Activated CD4-positive, CD25-positive, alpha-beta regulatory T cell treated with anti-CD3 and anti-CD28 coated beads, Interleukin-2, amount 50 U/mL, for 16 hours (primary cell): ENCODE results near the gene HSF2BP.
"Not testable (repeated sequence)": the region's sequence is repeated elsewhere in the genome, so short reads cannot be mapped to it uniquely, and the experiment has no call there.

ENCODE experiments used
- DNase-seq: peaks from one replicate; pipeline ENCODE4 v3.0.0-alpha.2; 2020; ENCODE audit warnings: low read depth, low spot score

The HSF2BP gene

GRCh38 chr21:43619344-43619743, 39.9 kb downstream of the HSF2BP start:
- no peak for DNase-seq

DNA sequence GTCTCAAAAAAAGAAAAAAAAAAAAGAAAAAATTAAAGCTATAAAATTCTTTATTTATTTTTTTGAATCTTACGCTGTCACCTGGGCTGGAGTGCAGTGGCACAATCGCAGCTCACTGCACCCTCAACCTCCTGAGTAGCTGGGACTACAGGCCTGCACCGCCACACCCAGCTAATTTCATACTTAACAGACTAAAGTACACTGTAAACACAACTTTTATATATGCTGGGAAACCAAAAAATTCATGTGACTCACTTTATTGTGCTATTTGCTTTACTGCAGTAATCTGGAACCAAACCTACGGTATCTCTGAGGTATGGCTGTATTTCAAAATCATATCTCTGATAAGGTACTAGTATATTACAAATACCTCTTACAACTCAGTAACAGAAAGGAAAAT, 40.3 kb downstream of the HSF2BP start:
- no peak for DNase-seq

- DNase-seq = not testable (repeated sequence)
These were observed 42.4 kb downstream of the HSF2BP start for GRCh38 chr21:43616861-43617260.

DNA sequence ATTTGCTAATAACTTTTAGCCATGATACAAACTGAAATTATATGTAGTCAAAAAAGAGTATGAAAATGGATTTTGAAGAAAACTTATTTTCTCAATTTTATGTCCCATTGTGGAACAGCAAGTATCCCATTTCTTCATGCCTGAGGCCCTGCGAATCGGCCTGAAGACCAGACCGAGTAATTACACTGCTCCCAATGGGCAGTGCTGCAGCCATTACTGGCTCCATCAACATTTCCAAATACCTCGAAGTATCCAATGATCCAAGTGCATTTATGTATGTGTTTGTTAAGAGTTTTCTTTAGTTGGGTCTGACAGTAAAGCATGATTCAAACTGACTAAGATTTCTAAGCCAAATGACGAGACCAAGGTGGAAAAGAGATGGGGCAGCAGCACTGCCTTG, 44.4 kb downstream of the HSF2BP start:
- no peak for DNase-seq

GRCh38 chr21:43613755-43614638, 45.3 kb downstream of the HSF2BP start:
- no peak for DNase-seq

DNA sequence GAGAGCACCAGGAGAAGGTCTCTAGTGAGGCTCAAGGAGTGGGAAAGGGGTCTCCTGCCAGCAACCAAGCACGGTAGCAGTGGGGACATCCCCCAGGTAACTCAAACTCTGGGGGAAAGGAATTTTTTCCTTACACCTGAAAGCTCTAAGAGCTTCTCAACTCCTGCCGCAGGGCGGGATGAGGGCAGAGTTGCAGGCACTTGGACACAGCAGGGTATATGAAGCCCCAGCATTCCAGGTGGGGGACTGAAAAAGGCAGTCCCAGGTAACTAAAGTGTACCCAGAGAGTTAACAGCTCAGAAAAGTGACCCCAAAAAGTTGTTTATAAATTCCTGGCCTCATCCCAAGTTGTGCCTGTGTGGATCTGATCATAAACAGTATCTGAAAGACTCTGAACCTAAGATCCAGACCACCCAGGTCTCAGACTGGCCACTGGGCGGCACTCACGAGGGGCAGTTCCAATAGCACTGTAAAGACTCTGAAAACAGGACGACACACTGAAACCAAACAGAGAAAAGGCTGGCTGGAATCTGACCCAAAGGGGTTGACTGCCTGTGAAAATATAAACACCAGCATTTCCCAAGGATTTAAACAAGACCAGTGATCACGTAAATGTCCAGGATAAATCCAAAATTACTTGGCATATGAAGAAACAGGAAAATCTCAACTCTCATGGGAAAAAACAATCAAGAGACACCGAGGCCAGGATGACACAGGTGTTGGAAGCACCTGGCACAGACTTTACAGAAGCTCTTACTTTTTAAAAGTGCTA, 47.5 kb downstream of the HSF2BP start:
- DNase-seq = no peak

DNA sequence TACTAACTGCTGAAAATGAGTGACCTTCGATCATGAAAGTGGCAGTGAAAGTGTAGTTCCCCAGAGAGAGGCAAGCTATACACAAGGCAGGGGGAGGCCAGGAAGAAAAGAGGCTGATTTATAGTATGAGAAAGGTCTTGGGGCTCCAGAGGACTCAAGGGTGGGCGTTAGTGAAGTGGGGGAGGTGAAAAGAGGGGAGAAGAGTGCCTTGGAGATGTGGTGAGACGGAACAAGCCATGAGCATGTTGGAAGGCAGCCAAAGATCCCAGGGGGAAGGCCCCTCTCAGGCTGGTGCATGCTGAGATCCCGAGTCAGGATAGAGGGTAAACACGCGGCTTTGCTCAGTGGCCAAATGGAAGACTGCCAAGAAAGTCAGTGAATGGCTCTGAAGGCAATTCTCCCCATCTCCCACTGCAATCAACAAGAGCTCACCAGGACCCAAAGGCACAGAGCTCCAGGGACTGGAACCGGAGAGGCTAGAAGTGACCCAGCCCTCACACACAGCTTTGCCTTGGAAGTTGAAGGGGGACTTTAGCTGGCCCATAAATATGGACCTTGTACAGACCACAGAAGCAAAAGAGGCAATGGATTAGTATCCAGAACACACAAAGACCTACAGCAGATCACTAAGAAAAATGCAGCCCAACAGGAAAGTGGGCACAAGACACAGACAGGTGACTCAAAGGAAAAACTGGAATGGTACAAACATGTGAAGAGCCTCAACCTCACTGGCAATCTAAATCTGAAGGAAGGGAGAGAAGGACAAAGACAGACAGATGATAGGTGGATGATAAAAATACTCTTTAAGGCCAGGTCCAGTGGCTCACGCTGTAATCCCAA, 49.6 kb downstream of the HSF2BP start:
- no peak for DNase-seq

- DNase-seq = no peak
These were observed 50.6 kb downstream of the HSF2BP start for GRCh38 chr21:43608664-43609063.

- DNase-seq = no peak
These were observed 51.1 kb downstream of the HSF2BP start for GRCh38 chr21:43608225-43608624.

GRCh38 chr21:43605320-43606215, 53.7 kb downstream of the HSF2BP start:
- no peak for DNase-seq

DNA sequence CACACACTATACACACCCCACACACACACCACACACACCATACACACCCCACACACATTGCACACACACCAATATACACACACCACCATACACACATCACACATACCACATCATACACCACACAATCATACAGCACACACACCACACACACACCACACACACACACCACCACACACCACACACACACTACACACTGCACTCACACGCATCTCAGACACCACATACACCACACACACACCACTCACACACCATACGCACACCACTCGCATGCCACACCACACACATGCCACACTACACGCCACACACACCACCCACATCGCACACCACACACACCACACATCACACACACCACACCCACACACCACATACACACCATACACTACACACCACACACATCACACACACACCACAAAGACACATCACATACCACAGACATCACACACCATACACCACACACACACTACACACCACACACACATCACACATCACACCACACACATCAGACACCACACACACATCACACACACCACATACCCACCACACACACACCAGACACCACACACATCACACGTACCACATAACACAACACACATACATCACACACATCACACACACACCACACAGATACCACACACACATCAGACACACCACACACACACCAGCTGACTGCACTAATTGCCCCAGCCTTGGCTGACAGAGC, 54.6 kb downstream of the HSF2BP start:
- no peak for DNase-seq

GRCh38 chr21:43603641-43604504, 55.4 kb downstream of the HSF2BP start:
- no peak for DNase-seq

GRCh38 chr21:43603233-43603626, 56.1 kb downstream of the HSF2BP start:
- no peak for DNase-seq

GRCh38 chr21:43602266-43603232, 56.7 kb downstream of the HSF2BP start:
- DNase-seq = no peak

DNA sequence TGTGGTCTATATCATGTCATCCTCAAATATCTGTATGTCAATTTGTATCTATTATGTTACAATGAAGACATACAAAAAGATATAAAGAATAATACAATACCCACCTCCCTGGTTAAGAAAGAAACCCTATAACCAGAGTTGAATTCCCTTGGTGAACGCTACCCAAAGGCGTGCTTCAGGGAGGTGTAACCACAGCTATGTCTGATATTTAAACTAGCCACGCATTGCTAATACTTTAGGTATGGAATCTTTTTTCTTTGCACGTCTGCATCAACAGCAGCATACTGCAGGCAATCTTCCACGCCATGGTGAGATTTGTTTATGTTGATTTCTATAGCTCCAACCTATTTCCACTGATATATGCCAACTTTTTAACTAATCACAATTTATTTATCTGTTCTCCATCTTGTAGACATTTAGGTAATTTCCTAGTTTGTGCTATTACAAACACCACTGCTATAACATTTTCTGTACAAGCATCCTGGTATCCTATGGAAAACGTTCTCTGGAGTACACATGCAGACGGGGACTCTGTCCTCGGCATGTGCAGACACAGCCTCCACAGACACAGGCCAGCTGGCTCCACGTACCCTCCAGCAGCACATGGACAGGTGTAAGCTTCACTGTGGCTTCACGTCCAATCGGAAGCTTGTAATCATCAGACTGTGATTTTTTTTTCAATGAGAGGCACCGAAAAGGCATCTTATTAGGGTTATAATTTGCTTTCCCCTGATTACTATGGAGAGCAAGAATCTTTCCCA, 58.5 kb downstream of the HSF2BP start:
- DNase-seq = no peak

GRCh38 chr21:43599728-43600127, 59.6 kb downstream of the HSF2BP start:
- no peak for DNase-seq

GRCh38 chr21:43598416-43599120, 60.7 kb downstream of the HSF2BP start:
- DNase-seq = no peak
